Stimulated activated CD4-positive, alpha-beta T cell treated with anti-CD3 and anti-CD28 coated beads, Interleukin-4, amount 100 ng/mL, for 1 hour (primary cell): Measurements from ENCODE around the gene TUBB4B.

Experiments used
- DNase-seq: peaks from one replicate; pipeline ENCODE4 v3.0.0-alpha.2; 2020

Gene TUBB4B

GRCh38 chr9:137240841-137241489 lies at the start of gene TUBB4B:
Gene TUBB4B (plus strand): TSS chr9:137241287. CDS start chr9:137241361, 74 bp downstream.
- peak; percentile 93 for DNase-seq

- no peak for DNase-seq
Measured at GRCh38 chr9:137191691-137192447, 49.2 kb upstream of the TUBB4B start.

DNA sequence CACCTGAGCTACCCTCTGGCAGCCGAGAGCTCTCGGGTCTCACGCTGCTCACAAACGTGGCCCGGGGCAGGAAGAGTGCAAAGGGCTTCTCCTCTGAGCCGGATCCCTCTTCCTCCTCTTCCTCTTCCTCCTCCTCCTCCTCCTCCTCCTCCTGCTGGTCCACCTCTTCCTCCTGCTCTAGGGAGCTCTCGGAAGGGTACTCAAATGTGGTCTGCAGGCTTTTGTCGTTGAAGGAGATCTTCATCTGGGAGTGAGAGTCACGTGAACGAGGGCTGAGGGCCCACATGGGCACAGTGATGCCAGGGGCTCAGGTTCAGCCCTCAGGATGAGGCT lies 48.7 kb upstream of the TUBB4B start:
- no peak for DNase-seq

DNA sequence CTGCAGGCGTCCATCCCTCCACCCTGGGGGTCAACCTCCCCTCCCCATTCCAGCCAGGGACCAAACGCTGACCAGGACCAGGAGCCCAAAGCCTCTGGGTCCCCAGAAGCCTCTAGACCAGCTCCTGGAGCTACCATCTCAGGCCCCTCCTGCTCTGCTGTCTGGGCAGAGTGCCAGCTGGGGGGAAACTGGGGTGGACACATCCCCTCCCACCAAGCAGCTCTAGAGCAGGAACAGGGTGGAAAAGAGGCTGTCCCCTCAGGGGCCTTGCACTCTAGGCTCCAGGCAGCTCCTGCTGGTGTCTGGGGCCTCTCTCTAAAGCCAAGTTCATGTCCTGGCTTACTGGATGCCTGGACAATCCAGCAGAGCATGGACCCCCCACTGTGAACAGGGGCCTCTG lies 48.2 kb upstream of the TUBB4B start:
- DNase-seq: no peak

DNA sequence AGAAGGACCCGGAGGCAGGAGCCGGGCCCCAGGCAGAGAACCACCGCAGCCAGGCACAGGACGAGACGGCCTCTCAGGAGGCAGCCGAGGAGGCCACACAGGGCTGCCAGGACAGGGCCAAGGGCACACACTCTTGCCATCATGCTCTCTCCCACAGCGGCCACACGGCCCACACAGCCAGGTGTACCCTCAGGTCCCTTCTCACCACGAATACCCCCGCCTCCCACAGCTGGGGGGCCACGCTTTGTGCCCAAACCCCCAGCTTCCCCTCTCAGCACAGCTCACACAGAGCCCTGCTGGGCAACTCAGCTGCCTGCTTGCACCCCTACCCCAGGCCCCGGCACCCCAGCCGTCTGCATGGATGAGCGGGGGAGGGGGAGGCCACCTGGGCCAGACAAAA lies 47.3 kb upstream of the TUBB4B start:
- DNase-seq: no peak

DNA sequence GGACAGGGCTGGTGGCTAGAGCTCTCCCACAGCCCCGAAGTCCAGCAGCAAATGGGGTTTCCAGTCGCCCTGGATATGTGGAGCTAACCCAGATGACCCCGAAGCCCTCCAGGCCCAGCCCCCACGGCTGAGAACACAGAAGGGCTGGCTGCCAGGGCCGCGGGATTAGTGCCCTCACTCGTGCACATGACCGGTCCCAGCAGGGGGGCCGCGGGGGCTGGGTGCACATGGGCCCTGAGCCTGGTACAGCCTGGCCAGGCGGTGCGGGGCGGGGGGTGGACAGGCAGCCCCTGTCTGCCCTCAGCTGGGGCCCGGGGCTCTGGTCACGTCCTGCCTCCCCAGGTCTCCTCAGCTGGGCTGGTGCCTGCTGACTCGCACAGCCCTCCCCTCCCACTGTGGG lies 46.7 kb upstream of the TUBB4B start:
- DNase-seq: no peak

DNA sequence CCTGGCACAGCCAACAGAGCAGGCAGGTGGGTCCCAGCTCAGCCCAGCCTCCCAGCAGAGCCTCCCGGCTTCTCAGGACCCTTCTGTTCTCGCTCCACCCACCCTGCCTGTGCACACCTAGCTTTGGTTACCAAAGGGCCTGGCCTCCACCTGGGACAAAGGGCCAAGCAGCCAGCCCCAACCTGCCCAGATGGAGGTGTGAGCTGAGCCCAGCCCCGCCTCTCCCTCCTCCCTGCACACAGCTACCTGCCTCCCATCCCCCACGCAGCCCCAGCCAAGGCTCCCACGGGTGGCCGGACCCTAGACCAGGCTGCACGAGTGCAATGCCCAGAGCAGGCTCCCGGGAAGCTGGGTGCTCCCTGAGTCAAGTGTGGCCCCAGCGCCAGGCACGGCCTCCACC lies 46.2 kb upstream of the TUBB4B start:
- DNase-seq: no peak

GRCh38 chr9:137195525-137196220 lies 45.4 kb upstream of the TUBB4B start:
- DNase-seq: no peak

DNA sequence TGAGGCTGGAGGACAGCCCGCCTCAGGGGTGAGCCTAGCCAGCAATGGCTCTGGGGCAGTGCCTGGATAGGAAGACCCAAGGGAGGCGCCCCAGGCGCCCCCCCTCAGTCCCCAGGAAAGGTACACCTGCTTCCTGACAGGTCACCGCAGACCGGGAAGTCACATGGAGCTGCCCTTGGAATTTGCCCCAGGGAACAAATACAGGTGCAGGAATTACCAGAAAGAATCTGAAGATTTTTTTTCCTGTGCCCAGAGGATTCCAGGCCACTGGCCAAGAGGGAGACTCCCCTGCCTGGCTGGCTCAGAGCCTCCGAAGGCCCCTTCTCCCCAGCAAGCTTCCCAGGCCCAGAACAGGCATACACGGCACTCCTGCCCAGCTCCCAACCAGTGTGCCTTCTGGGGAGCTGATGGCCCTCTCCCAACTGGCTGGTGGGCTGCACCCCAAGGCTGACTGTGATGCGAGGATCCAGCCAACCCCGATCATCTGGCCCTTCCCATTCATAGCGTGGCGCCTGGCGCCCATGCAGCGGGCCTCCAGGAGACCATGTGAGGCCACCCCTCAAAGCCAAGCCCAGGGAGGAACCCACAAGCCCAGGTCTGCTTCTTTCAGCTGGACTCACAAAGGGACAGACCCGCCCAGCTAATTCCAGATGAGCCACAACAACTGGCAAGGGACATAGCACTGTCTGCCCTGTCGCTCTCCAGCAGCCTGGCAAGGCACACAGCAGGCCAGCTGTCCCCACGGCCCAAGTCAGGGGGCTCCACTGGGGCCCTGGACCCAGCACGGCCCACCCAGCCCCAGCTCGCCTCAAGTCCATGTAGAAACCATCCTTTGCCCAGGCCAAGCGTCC lies 42.8 kb upstream of the TUBB4B start:
- DNase-seq: no peak

DNA sequence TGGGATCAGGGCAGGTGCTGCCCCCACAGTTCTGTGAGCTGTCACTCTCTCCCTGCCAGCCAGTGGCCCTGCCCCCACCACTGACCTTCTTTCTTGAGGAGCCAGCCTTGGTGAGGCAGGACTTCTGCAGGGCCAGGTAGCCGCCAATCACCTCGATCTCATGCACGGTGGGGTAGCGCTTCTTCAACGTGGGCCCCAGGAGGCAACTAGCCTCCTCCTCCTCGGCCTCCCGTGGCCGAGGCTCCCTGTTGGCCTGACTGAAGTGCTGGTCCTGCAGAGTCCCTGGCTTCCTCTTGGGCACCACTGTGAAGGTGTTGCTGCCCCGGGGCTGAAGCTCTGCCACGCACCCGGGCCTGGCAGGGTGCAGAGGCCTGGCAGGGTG lies 42.2 kb upstream of the TUBB4B start:
- DNase-seq: no peak

GRCh38 chr9:137199411-137200121 lies 41.5 kb upstream of the TUBB4B start:
- DNase-seq: no peak

DNA sequence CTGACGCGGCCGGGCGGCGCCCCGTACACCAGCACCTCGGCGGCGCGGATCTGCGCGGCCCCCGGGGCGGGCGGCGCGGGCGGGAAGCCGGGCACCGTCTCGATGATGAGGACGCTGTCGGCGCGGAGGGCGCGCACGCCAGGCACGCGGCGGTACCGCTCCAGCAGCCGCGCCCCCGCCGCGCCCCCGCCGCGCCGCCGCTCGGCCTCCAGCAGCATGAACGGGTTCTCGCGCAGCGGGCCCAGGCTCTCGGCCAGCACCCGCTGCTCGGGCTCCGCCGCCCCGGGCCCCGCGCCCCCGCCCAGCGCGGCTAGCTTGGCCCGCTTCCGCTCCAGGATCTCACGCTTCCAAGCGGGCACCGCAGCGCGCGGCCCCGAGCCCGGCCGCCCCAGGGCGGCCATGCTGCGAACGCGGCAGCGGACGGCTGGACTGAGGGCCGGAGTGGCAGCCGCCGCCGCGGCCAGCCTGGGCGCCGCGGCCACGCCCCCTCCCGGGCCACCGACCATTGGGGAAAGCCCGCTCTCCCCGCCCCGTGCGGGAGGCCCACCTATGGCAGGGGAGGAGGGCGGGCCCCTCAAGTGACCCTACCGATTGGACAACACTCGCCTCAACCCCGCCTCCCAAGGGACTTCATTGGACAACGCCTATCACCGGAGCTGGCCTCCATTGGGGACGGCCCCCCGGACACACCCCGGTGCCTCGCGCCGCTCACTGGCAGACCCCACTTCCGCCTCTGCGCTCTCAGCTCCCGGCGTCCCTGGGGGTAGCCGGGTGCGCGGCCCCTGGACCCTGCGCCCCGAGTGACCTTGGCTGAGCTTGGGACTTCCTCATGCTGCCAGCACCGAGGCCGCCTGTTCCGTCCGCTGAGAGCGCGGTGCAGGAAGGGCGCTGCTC lies 40.5 kb upstream of the TUBB4B start, which contains the start of gene TPRN:
TPRN (minus strand) TSS at position 431 of the 894 bp plus-strand sequence; CDS start at position 401, 30 bp downstream.
- DNase-seq: peak; percentile 98

GRCh38 chr9:137201205-137201868 lies 39.8 kb upstream of the TUBB4B start:
- DNase-seq: no peak

- DNase-seq: no peak
Measured at GRCh38 chr9:137202966-137203365, 38.1 kb upstream of the TUBB4B start.

- no peak for DNase-seq
Measured at GRCh38 chr9:137204731-137205125, 36.4 kb upstream of the TUBB4B start.

DNA sequence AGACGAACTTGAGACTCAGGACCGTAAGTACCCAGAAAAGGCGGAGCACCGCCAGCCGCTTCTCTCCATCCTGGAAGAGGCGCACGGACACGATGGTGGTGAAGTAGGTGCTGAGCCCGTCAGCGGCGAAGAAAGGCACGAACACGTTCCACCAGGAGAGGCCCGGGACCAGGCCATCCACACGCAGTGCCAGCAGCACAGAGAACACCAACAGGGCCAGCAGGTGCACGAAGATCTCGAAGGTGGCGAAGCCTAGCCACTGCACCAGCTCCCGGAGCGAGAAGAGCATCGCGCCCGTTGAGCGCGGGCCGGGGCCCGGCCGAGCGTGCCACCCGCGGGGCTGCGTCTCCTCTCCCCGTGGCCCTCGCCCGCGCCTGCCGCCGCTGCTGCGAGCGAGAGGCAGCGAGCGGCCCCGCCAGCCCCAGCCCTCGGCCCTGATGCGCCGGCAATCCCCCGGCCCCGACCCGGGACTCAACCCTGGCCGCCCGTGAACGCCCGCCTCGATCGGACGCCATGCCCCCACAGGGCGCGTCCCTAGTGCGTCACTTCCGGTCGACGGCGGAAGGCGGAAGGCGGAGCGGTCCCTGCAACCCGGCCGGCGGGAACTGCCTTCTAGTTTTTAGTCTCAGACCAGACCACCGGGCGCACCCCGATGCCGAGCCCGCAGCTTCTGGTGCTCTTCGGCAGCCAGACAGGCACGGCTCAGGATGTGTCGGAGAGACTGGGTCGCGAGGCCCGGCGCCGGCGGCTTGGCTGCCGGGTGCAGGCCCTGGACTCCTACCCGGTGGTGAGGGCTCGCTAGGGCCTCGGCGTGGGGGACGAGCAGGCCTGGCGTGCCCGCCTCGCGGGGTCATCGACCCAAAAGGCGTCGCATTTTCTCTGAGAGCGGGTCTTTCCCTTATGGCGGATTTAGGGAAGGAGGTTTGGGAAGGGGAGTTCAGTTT lies 35.7 kb upstream of the TUBB4B start, which contains the start of the genes NDOR1 and TMEM203:
NDOR1 (plus strand) TSS at position 575 of the 944 bp plus-strand sequence; CDS start at position 653, 78 bp downstream.
TMEM203 (minus strand) TSS at position 523 of the 944 bp plus-strand sequence; CDS start at position 289, 234 bp downstream.
- DNase-seq: peak; percentile 95

GRCh38 chr9:137206602-137207001 lies 34.5 kb upstream of the TUBB4B start:
- no peak for DNase-seq

DNA sequence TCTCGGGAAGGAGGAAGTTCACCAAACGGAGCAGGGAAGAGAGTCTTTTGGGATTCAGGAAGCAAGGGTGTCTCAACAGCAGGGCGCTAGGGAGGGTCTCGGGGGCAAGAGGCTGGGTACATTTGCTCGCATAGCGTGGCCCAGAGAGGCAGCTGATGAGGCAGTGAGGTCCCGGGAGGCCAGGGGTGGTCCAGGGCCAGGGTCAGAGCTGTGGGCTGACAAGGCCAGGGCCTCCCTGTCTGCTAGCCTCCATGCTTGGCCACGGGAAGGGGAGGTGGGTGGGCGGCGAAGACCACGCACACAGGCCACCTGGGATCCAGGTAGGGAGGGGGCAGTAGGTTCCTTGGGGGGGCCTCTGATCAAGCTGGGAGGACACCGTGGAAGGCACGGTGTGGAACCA lies 29.6 kb upstream of the TUBB4B start:
- DNase-seq: no peak

DNA sequence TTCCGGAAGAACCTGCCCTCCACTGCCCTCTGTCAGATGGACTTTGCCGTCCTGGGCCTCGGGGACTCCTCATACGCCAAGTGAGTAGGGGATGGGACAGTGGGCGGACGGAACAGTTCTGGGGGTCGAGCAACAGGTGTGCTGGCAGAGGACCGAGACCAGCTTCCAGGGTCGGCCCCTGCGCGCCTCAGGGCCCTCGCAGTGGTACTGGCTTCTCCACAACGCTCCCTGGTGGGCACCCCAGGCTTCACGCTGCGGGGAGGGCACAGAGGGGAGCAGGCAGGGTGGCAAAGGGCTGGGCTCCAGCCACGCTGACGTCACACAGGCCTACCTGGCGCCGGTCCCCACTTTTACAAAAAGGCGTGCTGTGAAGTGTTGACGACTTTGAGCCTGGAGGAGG lies 28.6 kb upstream of the TUBB4B start:
- no peak for DNase-seq
